Measurements from ENCODE around the gene TP73.

The TP73 gene

DNA sequence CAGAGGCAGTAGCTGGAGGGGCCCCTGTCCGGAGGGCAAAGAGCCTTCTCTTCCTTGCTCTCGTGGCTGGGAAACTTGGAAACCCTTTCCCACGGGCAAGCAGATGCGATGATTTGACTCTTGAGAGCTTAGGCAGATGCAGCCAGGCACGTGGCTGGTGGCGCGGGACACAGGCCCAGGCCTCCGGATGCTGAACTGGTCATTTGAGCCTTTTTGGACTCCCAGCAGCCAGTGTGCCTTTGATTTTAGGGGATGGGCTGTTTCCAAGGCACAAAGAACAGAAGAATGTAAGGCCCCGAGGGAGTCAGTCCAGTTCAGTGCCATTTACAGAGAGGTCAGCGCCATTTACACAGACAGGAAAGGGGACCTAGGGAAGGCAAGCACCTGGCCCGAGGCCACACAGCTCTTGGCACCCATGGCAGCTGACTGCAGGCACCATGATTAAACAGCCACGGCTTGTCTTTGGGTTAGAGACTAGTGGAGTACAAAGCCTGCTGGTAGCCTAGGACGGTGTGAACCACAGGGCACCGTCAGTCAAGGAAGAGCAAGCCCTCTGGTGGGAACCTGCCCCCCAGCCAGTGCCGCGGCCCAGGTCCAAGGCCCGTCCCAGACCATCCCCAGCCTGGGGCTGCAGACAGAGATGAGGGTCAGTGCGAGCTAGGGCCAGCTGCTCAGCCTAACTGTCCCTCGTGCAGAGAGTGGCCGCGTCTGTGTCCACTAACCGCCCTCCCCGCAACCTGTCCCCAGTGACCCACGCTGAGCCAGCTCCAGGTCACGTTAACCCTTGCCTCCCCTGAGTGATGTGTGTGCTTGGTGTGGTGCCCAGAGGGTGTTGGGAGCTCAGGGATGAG, 79.5 kb downstream of the TP73 start:
- DNase-seq, result no peak

DNA sequence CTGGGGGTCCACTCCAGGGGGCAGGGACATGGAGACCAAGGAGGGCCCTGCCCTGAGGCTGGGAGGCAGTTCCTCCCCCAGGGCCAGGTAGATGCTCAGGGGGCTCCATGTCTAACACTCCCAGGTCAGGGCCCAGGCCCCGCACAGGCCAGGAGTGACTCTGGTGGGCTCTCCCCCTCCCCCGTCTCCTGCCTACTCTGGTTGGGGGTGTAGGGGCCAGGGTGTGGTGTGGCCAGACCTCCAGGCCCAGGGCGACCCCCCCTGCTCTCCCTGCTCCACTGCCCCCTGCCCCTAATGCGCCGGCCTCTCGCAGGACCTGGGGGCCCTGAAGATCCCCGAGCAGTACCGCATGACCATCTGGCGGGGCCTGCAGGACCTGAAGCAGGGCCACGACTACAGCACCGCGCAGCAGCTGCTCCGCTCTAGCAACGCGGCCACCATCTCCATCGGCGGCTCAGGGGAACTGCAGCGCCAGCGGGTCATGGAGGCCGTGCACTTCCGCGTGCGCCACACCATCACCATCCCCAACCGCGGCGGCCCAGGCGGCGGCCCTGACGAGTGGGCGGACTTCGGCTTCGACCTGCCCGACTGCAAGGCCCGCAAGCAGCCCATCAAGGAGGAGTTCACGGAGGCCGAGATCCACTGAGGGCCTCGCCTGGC, 80.2 kb downstream of the TP73 start:
- DNase-seq, result no peak

- DNase-seq, result no peak
Observed at GRCh38 chr1:3733094-3733882, 81.0 kb downstream of the TP73 start.

- no peak for DNase-seq
Observed at GRCh38 chr1:3733883-3734589, 81.7 kb downstream of the TP73 start.

- no peak for DNase-seq
Observed at GRCh38 chr1:3734602-3735001, 82.3 kb downstream of the TP73 start.

DNA sequence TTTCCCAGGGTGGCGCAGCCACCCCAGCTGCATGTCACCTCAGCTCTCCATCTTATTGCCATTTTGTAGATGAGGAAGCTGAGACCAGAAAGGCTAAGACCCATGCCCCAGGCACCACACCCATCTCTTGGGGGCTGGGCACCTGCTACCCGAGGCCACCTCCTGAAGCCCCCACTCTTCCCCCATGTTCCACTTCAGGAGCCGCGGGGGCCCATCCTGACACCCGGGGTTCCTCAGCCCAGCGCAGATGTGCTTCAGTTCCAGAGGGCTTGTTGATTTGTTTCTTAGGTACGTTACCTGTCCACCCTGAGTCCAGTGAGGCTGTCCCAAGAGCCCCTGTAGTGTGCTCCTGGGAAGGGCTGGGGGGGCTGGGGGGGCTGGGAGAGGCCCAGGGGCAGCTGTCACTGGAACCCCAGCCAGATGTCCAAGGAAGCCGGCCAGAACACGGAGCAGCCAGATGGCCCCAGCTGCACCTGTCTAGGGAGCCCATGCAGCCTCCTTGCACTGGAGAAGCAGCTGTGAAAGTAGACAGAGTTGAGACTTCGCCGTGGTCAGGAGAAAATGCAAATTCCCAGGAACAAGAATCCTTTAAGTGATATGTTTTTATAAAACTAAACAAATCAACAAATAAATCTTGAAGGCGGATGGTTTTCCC, 82.8 kb downstream of the TP73 start:
- no peak for DNase-seq

DNA sequence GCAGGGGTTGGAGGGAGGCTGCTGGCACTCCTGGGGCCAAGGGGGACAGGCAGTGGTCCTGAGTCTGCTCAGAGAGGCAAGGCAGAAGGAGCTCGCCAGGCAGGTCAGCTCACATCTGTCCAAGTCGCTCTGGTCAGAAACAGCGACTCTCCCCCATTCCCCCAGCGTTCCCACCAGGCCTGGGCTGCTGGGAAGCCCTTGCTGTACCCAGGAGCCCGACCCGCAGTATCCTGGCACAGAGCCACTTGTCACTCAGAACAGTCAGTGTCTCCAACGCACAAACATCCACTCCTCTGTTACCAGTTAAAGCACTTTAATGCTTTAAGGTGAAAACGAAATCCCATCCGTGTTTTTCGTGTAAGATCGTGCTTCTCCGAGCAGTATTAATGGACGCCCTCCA, 83.4 kb downstream of the TP73 start:
- DNase-seq, result no peak

- no peak for DNase-seq
Observed at GRCh38 chr1:3736131-3736561, 83.8 kb downstream of the TP73 start.

DNA sequence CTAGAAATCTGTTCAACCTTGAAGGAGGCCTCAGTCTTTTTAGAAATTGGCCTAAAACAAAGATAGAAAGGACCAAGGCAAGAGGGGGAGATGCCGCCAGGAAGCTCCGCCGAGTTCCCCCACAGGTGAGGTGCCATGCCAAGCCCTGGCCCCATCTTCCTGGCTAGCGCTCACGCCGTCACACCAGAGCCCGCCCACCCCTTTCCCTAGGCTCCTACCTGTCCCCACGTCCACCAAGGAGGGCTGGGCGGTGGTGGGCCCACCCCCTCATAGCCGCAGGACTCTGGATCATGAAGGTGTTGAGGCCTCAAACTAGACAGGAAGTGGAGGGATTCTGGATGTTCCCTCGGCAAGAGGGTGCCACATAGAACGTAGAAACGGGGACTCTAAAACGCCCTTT, 84.4 kb downstream of the TP73 start:
- DNase-seq, result no peak

DNA sequence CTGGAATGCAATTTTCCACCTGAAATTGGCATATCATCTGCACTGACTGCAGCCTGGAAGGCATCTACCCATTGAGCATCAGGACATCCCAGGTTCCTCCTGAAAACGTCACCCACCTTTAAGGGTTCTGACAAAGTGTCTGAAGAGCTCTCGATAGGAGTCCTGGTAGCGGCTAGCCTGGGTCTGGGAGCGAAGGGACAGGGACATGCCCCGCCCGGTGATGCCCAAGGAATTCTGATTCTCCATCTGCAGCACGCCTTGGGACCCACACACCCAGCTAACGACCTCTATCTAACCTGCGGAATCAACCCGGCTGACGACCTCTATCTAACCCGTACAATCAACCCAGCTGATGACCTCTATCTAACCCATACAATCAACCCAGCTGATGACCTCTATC, 86.6 kb downstream of the TP73 start:
- DNase-seq, result no peak

DNA sequence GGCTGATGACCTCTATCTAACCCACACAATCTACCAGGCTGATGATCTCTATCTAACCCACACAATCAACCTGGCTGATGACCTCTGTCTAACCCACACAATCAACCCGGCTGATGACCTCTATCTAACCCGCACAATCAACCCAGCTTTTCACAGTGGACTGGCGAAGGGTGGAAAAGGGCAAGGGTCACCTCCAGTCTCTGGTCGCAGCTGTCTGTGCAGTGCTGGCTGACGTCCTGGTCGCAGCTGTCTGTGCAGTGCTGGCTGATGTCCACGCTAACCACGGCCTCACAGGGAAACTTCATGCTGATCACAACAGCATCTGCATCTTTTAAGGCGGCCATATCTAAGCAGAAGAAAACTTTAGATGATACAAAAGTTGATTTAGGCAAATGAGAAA, 87.7 kb downstream of the TP73 start:
- DNase-seq, result no peak

GRCh38 chr1:3740752-3741151, 88.4 kb downstream of the TP73 start:
- no peak for DNase-seq

- no peak for DNase-seq
Observed at GRCh38 chr1:3741566-3742438, 89.5 kb downstream of the TP73 start.

DNA sequence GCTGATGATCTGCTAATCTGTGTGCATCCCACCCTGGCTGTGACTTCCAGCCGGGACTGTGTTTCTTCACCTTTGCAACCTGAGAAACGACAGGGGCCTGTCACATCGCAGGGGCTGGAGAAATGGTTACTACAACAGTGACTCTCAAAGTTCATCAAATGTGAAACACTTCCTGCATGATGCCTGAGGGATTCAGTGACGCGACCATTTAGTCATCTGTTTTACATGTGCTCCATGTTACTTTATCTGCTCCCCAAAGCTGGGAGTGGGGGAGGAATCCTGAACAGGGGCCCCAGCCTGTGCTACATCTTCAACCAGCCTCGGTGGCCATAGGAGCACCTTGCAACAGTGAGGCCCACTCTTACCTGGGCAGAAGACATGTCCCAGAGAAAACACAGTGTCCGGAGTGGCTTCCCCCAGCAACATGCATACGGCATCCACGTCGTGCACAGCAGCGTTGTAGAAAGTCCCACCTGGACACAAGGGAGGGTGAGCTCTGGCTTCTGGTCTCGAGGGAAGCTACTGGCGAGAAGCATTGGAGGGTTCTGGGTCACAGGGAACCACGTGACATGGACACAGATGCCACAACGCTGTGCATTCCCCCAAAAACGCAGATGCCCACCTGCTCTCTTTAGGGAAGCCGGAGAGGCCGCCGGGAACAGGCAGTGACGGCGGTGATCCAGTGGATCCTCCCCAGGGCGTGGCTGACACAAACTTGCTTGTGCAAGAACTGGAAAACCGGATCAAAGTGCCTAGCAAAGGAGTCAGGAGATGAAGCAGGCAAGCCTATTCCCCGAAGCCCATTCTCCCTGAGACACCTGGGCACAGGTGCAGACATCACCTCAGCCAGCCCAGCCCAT, 90.4 kb downstream of the TP73 start:
- DNase-seq, result no peak

GRCh38 chr1:3743421-3743820, 91.1 kb downstream of the TP73 start:
- DNase-seq, result no peak

DNA sequence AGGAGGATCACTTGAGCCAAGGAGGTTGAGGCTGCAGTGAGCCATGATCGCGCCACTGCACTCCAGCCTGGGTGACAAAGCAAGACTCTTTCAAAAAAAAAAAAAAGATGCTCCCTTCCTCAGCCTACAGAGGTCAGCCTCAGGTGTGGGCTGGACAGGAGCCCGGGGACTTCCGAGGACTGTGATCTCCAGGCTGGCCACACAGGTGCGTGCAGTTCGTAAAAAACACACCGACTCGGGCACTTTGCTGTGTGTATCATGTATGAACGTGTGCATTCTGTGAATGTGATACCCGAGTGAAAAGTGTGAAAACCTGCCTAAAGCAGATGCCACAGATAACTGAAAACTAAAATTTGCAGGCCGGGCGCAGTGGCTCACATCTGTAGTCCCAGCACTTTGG, 91.5 kb downstream of the TP73 start:
- no peak for DNase-seq

DNA sequence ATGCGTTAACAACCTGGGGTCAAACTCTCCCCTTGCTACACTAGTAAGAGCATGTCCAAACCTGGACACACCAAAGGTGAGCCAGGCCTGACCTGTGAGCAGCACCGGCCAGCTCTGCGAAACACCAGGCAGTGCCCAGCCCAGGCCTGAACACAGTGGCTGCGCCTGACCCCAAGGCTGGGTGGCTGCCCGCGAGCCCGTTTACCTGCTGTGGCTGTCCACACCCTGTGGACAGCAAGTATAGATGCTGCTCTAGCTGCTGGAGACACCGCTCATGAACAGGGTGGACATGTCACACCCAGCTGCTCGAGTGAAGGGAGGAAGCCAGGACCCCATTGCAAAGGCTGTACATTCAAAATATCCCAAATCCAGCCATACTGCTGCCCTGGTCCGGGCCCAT, 92.3 kb downstream of the TP73 start:
- DNase-seq, result no peak

DNA sequence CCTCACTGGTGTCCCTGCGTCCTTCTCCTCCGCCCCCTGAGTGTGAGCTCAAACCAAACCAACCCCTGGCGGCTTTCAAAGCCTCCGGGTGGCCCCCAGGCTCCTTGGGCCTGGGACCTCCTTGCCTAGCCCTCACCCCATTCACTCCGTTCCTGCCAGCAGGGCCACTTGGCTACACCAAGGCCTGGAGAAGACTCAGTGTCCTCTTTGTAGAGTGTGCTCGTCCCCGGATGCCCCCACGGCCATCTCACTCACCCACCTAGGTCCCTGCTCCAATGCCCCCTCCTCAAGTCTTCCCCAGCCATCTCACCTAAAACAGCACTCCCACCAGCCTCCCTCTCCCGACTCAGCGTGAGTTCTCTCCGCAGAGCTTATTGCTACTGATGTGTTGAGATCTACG, 92.8 kb downstream of the TP73 start:
- no peak for DNase-seq

GRCh38 chr1:3745590-3746381, 93.5 kb downstream of the TP73 start:
- DNase-seq, result no peak

- no peak for DNase-seq
Observed at GRCh38 chr1:3746389-3746829, 94.1 kb downstream of the TP73 start.
